ENCODE results near the gene ZBP1.

DNA sequence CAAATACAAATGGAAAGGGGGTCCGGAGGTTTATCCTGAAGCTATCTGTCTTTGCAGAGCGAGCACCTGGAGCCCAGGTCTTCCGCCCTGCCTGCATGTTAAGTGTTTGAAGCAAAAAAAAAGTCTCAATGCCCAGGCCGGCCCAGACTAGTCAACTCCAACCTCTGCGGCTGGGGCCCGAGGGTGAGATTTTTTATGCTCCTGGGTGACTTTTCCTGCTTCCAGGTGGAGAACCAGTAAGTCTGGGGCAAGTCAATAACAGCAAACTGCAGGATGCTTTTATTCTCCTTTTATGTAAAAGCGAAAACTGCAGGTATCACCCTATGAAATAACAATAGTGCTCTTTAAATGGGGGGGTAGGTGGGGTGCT lies 2.0 kb upstream of the ZBP1 start:
- TF ChIP-seq, protein P1, sequence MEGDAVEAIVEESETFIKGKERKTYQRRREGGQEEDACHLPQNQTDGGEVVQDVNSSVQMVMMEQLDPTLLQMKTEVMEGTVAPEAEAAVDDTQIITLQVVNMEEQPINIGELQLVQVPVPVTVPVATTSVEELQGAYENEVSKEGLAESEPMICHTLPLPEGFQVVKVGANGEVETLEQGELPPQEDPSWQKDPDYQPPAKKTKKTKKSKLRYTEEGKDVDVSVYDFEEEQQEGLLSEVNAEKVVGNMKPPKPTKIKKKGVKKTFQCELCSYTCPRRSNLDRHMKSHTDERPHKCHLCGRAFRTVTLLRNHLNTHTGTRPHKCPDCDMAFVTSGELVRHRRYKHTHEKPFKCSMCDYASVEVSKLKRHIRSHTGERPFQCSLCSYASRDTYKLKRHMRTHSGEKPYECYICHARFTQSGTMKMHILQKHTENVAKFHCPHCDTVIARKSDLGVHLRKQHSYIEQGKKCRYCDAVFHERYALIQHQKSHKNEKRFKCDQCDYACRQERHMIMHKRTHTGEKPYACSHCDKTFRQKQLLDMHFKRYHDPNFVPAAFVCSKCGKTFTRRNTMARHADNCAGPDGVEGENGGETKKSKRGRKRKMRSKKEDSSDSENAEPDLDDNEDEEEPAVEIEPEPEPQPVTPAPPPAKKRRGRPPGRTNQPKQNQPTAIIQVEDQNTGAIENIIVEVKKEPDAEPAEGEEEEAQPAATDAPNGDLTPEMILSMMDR (conservative IDR thresholded peaks at IDR 0.05): no peak
- no peak for TF ChIP-seq EZH2 (IDR thresholded peaks at IDR 0.05; ENCODE audit: low read depth)

Data from PC-9 (cell line).